H1 (cell line): ENCODE measurements around the gene TRAPPC3. TPM values are rescaled to one million over a fixed set of nuclear protein-coding genes. Genes with fewer than 3 reads are reported as not detected.

Source experiments
- ASH2L ChIP-seq: fragments of 200-600, 300-600 bp; sonication (generic); IDR thresholded peaks from one replicate; pipeline ENCODE4 v1.7.1; 2017; ENCODE audit warnings: low read length
- BRCA1 ChIP-seq: IDR thresholded peaks from 2 replicates; pipeline ENCODE4 v1.6.1; 2012; ENCODE audit warnings: low read depth, low read length, improper control_type of control experiment
- CHD7 ChIP-seq: fragments of 300-600 bp; sonication (generic); IDR thresholded peaks from 2 replicates; pipeline ENCODE4 v1.7.1; 2012; ENCODE audit warnings: low read length, moderate library complexity, mild to moderate bottlenecking, inconsistent platforms; ENCODE audit not compliant: insufficient replicate concordance
- JUN ChIP-seq: IDR thresholded peaks from 2 replicates; pipeline ENCODE4 v1.6.1; 2011; ENCODE audit warnings: low read depth, mild to moderate bottlenecking, improper control_type of control experiment, low read length
- KDM5A ChIP-seq: fragments of 200-600 bp; IDR thresholded peaks from 2 replicates; pipeline ENCODE4 v1.7.1; 2012; ENCODE audit warnings: mild to moderate bottlenecking, low read length, inconsistent platforms, mixed read lengths
- NANOG ChIP-seq: IDR thresholded peaks from 2 replicates; pipeline ENCODE4 v1.6.1; 2011; ENCODE audit warnings: low read length, low read depth, mild to moderate bottlenecking, inconsistent platforms; ENCODE audit not compliant: insufficient read depth, poor library complexity, severe bottlenecking
- POLR2AphosphoS5 ChIP-seq: IDR thresholded peaks from 2 replicates; pipeline ENCODE4 v1.6.1; 2011; ENCODE audit warnings: low read depth, low read length
- SAP30 ChIP-seq: fragments of 300-600 bp; sonication (generic); IDR thresholded peaks from 2 replicates; pipeline ENCODE4 v1.7.1; 2012; ENCODE audit warnings: low read length, moderate library complexity, mild to moderate bottlenecking, inconsistent platforms; ENCODE audit not compliant: insufficient read depth, insufficient replicate concordance
- SP1 ChIP-seq: IDR thresholded peaks from 2 replicates; pipeline ENCODE4 v1.6.1; 2011; ENCODE audit warnings: low read depth, low read length
- SP4 ChIP-seq: IDR thresholded peaks from 2 replicates; pipeline ENCODE4 v1.6.1; 2012; ENCODE audit warnings: low read length, inconsistent platforms
- TAF7 ChIP-seq: optimal IDR thresholded peaks from 2 replicates; pipeline ENCODE3; 2011; ENCODE audit warnings: low read depth, mild to moderate bottlenecking, inconsistent platforms, low read length, moderate library complexity, borderline replicate concordance
- polyA plus RNA-seq, 7 experiments: library from polyadenylated mRNA; depleted of rRNA in 3 of 7; stranded (reverse) in 5 of 7; unstranded in 2 of 7; fragments of >200 nt in 5 of 7; fragments of 200-250 nt in 2 of 7; gene quantifications; 1 replicate in 5 of 7; 2 replicates in 1 of 7; 4 replicates in 1 of 7; pipeline versions ENCODE4 v1.2.1 to v1.2.3, GENCODE V29; 2011 to 2013; ENCODE audit warnings: missing spikeins in 2 of 7, mixed read lengths in 2 of 7
- total RNA-seq: library from RNA; stranded (reverse); fragmentation: NEBNext Ultra II Directional; extraction: Animal tissue kit (Norgen Biotek cat#: 25700); gene quantifications from 2 replicates; pipeline ENCODE4 v1.2.1, GENCODE V29; 2021

Gene TRAPPC3
- total and polyA plus RNA-seq, 2 of the 8 experiments (the other 6 are each of a cell fraction or from before 2014, with no cell fraction given) = 47.8 to 51.0 TPM

GRCh38 chr1:36093226-36093625 lies 56.1 kb downstream of the TRAPPC3 start (continued):
- TF ChIP-seq CHD7 (no peak), NANOG (no peak), BRCA1 (no peak), SP1 (no peak), JUN (no peak), SP4 (no peak), SAP30 (no peak), TAF7 (no peak), KDM5A (no peak), POLR2AphosphoS5 (no peak), ASH2L (no peak)
- TF ChIP-seq, all 59 proteins: peak for 0
